Activated CD4-positive, alpha-beta T cell treated with anti-CD3 and anti-CD28 coated beads, Interleukin-2, amount 50 U/mL, for 24 hours (primary cell): Measurements from ENCODE around the gene UBE2F.
A peak's percentile ranks its signal among the peaks of the same experiment; 100 is the strongest.

Source experiments
- DNase-seq, 2 donors: peaks; one replicate each; pipeline ENCODE4 v3.0.0-alpha.2; 2020; ENCODE audit warnings: low read depth in 1 of 2, low spot score in 1 of 2

UBE2F gene, protein sequence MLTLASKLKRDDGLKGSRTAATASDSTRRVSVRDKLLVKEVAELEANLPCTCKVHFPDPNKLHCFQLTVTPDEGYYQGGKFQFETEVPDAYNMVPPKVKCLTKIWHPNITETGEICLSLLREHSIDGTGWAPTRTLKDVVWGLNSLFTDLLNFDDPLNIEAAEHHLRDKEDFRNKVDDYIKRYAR

DNA sequence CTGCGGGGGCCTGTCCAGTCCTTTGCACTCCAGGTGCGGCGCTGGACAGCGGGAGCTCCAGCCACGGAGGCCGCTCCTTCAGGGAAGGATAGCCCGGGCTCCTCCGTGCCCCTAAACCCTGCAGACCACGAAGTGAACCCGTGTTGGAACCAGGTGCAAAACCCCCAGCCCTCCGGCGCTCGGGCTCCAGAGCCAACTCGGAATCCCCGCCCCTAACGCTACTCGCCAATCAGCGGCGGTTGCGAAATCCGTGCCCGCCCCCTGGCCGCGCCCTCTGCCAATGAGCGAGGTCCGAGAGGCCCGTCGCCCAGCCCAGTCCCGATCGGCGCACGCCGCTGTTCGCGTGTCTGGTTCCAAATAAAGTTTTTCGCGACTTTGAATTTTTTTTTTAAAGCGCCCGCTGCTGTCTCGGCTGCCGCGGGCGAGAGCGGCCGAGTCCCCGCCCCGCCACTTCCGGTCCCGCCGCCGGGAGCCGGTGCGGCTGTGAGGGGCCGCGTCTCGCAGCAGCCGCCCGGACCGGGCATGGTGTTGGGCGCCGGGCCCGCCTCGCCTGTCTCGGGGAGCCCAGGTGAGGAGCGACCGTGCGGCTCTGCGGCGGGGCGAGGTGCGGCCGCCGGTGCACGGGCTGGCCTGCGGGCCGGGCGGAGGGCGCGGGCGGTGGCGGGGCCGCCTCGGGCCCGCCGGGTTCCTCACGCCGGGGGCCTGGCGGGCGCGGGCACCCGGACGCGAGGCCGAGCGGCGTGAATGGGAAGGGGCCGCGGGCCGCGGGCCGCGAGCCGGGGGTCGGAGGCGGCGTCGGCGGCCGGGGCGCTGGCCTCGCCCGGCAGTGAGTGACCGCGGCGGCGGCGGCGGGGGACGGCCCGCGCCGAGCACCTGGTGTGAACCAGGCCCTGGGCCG, at the start of gene UBE2F:
Gene UBE2F (plus strand): TSS at position 450 of the 898 bp plus-strand sequence. CDS start 6,094 bp downstream, outside the sequence.
- DNase-seq, result peak; percentile 96

DNA sequence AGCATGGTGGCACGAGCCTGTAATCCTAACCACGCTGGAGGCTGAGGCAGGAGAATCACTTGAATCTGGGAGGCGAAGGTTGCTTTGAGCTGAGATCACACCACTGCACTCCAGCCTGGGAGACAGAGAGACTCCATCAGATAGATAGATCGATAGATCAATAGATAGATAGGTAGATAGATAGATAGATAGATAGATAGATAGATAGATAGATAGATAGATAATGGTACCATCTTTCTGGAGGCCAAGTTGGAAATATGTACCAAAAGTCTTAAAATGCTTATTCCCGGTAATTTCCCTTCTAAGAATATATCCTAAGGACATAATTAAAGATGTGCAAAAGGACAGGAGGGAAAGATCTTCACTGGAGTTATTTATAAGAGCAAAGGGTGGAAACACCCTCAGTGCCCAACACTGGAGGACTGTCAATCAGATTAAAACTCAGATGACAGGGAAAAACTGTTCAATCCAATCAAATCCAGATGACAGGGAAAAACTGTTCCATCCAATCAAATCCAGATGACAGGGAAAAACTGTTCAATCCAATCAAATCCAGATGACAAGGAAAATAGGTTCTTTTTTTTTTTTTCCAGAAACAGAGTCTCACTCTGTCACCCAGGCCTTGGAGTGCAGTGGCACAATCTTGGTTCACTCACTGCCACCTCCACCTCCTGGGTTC, 49.0 kb upstream of the UBE2F start:
- DNase-seq, result no peak

DNA sequence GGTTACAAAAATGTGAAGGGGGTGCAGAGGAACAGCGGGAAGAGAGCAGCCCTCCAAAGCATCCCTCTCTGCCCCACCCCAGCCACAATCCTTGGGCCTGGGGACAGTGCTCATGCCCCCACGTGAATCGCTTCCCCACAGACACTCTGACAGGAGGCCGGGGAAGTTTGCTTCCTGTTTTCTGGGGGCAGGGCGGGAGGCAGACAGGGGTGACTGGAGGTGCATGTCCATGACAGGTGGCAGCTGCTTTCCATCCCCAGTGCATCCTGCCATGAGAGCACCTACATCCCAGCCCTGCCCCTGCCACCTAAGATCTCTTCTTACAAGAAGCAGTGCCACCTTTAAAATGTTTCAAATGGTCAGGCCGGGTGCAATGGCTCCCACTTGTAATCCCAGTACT, 47.2 kb upstream of the UBE2F start:
- no peak for DNase-seq

DNA sequence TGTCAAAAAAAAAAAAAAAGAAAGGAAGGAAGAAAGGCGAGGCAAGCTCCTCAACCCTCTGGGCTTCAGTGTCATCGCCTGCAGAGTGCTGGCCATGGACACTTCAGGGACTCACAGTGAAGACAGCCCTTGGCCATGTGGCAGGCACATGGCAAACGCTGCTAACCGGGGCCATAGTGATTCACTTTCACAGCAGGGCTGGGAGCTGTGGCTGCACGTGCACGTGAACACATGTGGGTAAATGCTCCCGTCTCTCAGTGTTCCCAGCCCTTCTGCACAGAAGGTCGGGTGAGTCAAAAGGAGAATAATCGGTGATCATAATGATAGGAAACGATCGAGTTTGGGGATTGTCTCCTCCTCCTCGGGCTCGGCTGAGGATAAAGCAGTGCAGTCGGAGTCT, 46.1 kb upstream of the UBE2F start:
- DNase-seq, result no peak

DNA sequence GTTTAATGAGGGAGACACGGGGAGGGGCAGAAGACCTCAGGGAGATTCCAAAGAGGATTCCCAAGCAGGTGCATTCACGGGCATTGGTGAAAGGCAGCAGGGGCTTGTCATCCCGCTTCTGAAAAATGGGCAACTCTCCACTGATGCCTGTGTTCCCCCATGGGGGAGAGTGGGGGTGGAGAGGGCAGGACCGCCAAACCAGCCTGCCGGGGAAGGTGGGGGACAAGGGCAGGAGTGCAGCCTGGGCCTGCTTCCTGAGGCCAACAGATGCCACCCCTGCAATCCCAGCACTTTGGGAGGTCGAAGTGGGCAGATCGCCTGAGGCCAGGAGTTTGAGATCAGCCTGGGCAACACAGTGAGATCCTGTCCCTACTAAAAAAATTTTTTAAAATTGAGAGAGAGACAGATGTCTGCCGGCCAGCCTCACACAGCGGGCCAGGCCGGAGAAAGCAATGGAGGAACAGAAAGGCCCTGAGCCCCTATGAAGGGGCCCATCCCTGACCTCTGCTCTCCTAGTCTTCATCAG, 44.8 kb upstream of the UBE2F start:
- DNase-seq, result no peak

DNA sequence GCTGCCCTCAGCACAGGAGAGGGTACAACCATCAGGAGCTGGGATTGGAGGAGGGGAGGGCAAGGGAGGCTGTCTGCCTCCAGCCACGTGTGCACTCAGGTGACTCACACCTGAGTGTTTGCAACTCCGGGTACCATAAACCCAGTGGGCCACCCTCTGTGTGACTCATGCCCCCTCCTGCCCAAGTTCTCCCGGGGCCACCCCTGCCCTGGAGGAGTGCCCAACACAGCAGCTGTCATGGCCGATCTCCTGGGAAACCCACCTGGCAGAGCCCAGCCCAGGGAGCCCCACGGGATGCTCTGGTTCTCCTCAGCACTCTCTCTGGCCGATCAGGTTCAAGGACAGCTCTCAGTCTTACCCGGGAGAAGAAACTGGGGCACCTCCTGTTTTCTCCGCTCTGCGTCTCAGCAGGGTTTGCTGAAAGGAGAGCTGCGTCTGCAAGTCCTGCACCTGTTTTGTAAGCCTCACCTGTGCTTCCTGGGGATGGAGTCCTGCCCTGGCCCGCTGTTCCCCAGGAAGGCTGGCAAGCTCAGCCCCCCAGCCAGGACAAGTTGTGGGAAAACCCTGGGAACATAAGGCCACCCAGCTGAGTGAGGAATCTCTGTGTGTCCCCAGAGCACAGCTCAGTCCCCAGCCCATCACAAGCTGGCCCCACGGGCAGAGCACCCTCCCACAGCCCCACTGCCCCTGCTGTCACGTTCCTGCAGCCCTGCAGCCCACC, 44.0 kb upstream of the UBE2F start:
- no peak for DNase-seq

DNA sequence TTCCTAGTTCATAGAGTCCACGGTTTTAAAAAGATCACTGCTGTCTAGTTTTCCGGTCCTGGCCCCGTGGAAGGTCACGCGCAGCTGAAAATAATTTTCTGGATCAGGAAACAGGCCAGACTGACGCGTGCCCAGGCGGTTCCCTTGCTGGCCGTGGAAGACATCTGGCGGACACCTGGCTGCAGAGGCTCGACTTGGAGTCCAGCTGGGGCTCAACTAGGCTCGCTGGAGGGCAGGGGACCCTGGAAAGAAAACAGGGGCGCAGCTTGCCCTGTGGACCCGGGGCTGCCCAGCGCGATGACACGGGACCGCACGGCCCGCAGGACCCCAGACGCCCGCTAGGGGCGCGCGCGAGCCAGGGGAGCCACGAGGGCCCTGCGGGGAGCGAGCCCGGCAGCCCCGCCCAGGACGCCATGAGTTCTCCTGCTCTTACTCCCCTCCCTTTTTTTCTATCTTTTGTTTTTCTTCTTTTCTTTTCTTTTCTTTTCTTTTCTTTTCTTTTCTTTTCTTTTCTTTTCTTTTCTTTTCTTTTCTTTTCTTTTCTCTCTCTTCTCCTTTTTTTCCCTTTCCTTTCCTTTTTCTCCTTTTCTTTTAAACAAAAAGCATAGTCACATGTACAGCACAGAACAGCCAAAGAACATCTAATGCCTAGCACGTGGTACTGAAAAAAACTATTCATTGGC, 43.2 kb upstream of the UBE2F start:
- peak; percentile 70 to 78 for DNase-seq

DNA sequence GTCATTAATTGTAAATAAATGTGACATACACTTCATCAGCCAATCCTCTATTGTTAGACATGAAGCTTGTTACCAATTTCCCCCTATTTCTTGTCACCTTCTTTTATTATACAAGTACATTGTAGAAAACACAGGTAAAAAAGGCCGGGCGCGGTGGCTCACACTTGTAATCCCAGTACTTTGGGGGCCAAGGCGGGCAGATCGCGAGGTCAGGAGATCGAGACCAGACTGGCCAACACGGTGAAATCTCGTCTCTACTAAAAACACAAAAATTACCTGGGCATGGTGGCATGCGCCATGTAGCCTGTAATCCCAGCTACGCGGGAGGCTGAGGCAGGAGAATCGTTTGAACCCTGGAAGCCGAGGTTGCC, 42.7 kb upstream of the UBE2F start:
- no peak for DNase-seq

DNA sequence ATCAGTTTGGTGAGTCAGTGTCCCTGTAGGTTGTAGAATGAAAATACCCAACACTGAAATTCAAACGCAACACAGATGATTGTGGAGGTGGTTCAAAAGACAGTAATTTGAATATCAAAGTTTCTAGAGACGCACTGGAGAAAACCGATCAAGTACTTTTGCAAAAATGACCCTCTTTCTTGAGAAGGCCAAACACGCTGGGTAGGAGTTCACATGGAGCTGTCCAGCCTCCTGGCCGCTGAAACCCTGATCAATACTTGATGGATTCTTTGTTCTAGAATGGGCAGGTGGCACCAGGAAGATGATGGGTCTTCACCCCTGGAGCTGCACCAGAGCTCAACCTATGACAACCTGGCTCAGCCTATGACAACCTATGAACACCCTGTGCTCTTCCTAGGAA, 39.7 kb upstream of the UBE2F start:
- DNase-seq, result no peak

DNA sequence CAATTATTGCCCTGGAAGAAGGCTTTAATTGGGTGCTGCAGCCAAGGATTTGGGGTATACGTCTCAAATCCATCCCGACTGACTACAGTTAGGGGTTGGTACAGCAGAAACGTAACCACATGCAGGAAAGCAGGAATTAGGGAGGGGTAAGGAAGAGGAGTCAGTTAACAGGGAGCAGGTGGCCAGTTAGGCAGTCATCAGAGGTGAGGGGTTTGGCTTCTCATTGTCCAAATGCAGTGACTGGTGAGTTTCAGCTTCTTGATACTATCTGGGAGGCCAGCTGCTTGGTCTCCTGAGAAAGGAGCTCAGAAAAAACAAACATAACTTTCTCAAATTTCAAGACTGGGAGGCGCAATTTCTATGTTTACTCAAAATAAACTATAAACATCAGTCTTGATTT, 38.8 kb upstream of the UBE2F start:
- DNase-seq, result no peak

DNA sequence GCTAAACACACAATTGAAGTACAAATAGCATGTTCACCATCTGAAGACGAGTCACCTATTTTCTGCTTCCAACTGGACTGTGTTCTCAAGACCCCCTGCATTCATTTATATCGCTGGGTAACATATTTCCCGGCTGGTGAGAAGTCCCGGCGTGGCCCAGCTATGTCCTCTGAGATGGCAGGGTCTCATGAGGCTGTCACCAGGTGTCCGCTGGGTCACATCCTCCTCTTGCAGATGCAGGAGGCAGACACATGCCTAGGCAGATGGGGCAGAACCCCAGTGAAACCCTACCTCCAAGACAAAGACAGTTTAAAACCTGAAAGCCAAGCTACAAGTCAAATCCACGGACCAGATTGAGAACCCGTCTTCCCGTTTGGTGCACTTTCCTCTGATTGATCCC, 36.8 kb upstream of the UBE2F start:
- DNase-seq, result no peak

DNA sequence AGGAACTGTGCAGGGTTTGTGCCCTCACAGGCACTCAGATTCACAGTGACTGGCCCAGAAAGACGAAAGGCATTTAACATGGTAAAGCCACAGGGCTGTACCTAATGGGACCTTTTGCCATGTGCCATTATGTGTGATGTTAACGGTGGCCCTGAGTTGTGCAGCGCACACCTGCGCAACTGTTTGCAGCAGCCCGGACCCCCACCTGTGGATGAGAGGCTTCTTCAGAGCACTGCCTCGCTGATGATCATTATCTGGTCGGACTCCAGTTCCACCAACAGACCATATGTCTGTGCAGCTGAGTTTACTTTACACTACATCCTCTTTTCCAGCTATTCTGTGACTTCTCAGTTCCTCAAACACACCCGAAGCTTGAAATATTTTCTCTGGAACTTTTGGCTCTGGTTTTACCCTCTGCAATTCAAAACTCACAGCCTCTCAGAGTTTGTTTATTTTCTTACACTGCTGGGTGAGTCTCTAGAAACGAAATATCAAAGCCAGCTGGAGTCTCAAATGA, 35.6 kb upstream of the UBE2F start:
- DNase-seq, result no peak

DNA sequence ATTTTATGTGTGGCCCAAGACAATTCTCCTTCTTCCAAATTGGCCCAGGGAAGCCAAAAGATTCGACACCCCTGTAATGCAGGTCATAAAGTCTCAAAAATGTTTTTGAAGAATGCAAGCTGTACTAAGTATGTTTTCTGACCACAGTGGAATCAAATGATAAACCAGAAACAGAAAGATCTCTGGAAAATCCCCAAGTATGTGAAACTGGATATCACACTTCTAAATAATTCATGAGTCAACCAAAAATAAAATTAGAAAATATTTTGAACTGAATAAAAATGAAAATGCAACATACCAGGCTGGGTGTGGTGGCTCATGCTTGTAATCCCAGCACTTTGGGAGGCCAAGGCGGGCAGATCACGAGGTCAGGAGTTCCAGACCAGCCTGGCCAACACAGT, 34.1 kb upstream of the UBE2F start:
- DNase-seq, result no peak

DNA sequence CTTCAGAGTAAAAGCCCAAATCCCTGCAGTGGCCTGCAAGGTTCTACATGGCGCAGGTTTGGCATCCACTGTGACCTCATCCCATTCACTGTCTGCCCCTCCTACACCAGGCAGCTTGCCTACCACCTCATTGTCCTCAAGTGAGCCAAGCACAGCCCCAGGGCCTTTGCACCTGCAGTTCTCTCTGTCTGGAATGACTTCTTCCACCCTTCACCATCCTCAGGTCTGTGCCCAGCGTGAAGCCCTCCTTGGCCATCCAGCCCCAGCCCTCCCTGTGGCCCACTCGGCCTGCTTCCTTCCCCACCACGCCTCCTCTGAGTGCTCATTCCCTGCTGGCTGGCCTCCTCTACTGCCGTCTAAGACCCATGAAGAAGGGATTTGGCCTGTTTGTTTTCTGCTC, 32.6 kb upstream of the UBE2F start:
- no peak for DNase-seq

DNA sequence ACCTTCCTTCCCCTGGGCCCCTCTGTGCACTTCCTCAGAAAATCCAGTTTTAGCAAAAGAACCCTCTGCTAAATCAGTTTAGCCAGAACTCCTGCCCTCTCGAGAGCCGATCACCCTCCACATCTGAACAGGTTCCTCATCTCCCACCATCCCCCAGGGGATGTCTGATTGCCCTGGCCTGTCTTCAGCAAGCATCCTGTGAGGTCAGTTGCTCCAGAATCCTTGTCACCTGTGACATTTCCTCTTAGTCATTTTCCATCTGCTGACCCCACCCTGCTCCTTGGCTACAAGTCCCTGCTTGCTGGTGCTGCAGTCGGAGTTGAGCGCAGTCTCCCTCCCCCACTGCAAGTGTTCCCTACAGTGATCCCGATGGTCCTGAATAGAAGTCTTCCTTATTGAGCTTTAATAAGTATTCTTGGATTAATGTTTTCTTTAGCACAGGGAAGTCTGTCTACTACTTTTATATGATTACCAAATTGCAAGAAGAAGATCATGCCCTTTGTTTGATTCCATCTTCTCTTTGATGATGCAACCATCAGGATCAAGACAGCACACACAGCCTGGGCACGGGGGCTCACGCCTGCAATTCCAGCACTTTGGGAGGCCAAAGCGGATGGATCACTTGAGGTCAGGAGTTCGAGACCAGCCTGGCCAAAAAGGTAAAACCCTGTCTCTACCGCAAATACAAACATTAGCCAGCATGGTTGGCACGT, 30.9 kb upstream of the UBE2F start:
- DNase-seq, result no peak

DNA sequence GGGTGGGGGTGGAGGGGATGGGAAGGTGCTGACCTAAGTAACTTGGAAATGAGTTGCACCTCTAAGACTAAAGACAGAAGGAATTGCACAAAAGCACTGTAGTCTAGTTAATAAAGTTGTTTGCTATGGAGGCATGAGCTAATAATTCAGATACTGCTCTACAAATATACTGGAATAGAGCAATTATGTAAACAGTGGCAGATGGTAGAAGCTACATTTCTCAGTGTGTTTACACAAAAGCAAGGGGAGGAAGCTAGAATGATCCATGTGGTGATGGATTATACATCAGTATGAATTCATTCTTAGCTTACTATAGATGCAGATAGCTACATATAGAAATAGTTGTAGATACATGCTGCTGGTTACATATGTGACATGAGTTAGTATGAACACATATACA, 27.6 kb upstream of the UBE2F start:
- DNase-seq, result no peak

DNA sequence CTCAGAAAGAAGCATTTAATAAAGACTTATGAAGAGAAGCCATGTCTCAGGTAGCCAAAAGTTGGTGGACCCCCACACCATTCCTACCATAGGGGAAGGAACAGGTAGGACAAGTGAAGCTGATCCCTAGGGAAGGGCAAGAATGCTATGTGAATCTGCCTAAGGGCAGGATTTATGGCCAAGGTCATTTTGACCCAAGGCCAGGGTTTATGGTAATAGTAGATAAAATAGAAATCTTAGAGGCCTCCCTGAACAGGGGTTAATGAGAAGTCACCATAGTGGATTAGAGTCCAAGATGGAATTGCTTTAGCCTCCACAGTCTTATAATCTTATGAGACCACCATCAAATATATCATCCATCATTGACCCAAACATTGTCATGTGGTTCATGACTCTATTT, 26.0 kb upstream of the UBE2F start:
- no peak for DNase-seq

DNA sequence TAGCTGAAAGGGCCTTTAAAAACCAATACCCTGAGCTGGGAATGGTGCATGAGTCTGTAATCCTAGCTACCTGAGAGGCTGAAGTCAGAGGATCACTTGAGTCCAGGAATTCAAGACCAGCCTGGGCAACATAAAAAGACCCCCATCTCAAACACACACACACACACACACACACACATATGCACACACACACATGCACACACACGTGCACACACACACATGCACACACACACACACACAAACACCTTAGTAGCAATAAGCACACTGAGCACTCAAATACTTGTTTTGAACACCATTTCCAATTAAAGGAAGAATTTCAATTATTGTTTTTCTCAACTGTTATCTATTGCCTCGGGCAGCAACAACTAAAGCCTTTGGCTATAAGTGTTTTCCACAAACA, 25.6 kb upstream of the UBE2F start:
- DNase-seq, result no peak

DNA sequence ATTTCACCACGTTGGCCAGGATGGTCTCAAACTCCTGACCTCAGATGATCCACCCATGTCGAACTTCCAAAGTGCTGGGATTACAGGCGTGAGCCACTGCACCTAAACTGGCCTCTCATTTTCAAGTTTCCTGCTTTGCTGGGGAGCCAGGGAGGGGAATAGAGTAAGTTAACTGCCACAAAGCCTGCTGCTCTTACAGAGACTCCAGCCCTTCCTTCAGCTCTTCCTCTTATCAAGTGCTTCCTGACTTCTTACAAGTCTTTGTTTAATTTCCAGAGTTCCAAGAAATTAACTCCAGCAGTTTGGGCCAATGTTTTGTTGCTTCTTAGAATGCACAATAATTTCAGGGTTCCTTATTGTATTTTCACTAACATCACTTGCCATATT, 24.3 kb upstream of the UBE2F start:
- DNase-seq, result no peak
